WTC11 (cell line): ENCODE results near the gene GALNTL6.

ENCODE experiments used
- CREB1 ChIP-seq: sonication (generic); formaldehyde crosslinking; IDR thresholded peaks from 2 replicates; pipeline ENCODE4 v1.8.0; 2023; ENCODE audit warnings: mild to moderate bottlenecking, missing genetic modification reagents
- ZNF121 ChIP-seq: sonication (generic); formaldehyde crosslinking; IDR thresholded peaks from 2 replicates; pipeline ENCODE4 v1.8.0; 2023; ENCODE audit warnings: missing genetic modification reagents
- TF ChIP-seq, protein P1 (sequence below): fragments of 200-600 bp; IDR thresholded peaks from 2 replicates; pipeline ENCODE4 v1.8.0; 2022; ENCODE audit warnings: antibody characterized with exemption

GRCh38 chr4:172867835-172868234, 1054.6 kb downstream of the GALNTL6 start:
- TF ChIP-seq, protein P1, sequence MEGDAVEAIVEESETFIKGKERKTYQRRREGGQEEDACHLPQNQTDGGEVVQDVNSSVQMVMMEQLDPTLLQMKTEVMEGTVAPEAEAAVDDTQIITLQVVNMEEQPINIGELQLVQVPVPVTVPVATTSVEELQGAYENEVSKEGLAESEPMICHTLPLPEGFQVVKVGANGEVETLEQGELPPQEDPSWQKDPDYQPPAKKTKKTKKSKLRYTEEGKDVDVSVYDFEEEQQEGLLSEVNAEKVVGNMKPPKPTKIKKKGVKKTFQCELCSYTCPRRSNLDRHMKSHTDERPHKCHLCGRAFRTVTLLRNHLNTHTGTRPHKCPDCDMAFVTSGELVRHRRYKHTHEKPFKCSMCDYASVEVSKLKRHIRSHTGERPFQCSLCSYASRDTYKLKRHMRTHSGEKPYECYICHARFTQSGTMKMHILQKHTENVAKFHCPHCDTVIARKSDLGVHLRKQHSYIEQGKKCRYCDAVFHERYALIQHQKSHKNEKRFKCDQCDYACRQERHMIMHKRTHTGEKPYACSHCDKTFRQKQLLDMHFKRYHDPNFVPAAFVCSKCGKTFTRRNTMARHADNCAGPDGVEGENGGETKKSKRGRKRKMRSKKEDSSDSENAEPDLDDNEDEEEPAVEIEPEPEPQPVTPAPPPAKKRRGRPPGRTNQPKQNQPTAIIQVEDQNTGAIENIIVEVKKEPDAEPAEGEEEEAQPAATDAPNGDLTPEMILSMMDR = no peak
- no peak for TF ChIP-seq CREB1 (CRISPR knock-in tag)
- TF ChIP-seq ZNF121 (CRISPR knock-in tag) = no peak
